Measurements from ENCODE around the gene ARHGAP24.
A peak's percentile ranks its signal among the peaks of the same experiment; 100 is the strongest.
"Not testable (repeated sequence)": the region's sequence is repeated elsewhere in the genome, so short reads cannot be mapped to it uniquely, and the experiment has no call there.

ARHGAP24 gene

DNA sequence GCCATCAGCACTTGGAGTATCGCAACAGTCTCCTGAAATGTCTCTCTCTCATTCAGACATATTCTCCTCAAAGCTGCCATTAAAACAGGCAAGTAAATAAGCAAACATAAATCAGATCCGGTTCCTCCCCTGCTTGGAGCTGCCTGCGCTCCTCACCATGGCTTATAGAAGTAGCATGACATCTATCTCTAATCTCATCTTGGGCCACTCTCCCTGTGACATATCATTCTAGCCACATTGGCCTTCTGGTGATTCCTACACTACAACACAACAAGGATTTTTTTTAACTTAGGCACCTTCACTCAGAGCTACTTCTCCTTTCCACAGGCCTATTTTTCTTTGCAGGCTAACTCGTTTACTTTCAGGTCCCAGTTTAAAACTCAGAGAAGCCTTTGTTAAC lies 387.9 kb downstream of the ARHGAP24 start:
- DNase-seq (ENCODE audit: low read depth), result no peak

DNA sequence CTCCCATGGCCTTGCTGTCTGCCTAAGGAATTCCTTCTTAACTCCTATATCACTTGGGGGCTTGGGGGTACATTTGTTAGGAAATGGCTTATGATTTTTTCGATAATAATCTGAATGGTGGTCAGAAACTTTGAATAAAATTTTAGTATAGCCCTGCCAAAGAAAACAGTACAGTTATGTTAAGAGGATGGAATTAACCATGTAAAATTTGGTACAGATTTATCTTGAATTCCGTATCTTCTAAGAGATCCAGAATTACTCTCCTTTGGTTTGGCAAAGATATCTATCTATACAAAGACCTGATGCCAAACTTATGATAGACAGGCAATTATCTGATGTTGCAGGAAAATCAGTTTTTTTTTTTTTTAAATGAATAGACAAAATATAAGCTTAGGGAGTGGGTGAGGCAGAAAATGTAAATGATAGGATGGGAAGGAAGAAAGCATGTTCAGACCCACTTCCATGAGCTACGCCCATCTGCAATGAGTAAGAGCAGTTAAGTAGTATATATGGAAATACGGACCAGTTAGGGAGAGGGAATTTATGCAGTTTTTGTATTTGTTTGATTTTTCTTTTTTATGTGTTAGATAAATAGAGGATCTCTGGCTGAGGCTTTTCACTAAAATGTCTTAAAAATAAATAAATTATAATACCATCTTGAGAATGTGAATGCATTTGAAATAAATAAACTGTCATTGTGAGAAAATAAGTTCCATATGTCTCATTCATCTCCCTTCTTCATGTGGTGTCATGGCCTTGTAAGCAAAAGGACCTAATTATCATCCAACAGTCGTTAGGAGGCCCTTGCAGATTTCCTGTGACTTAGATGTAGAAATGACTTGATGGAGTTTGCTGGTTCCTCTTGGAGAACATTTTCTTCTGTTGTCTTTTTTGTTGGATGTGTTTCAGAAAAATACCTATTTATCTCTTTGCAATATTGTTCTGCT lies 389.6 kb downstream of the ARHGAP24 start:
- DNase-seq (ENCODE audit: low read depth), result peak; percentile 11

DNA sequence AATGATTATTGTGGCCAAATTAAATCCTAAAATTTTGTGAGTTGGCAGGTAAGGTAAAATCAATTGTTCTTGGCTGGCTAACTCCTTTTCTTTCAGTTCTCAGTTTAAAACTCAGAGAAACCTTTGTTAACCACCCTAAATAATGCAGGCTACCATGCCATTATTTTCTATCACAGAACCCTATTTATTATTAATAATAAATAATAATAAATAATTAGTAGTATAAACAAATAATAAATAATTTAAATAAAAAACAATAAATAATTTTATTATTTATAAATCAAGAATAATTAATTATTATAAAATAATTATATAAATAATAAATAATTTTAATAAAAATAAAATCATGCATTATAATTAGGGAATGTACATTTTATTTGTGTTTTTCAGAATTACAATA lies 390.3 kb downstream of the ARHGAP24 start:
- no peak for DNase-seq (ENCODE audit: low read depth)

DNA sequence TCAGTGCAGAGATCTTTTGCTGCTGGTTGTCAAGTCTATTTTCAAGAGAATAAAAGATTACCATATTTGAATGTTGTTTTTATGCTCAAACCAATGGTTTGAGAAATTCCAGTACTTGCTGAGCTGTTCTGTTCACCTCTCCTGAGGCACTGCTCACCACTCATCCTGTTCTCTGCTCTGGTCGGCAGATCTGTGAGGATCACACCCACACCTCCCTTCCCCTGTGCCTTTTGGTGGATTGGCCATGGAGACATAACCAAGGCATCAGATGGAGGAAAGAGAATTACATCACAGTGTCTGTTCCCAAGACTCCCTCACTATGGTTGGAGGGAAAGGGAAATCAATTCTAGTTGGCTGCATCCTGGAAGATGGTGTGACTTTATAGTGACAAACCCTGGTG lies 391.6 kb downstream of the ARHGAP24 start:
- DNase-seq (ENCODE audit: low read depth), result no peak

DNA sequence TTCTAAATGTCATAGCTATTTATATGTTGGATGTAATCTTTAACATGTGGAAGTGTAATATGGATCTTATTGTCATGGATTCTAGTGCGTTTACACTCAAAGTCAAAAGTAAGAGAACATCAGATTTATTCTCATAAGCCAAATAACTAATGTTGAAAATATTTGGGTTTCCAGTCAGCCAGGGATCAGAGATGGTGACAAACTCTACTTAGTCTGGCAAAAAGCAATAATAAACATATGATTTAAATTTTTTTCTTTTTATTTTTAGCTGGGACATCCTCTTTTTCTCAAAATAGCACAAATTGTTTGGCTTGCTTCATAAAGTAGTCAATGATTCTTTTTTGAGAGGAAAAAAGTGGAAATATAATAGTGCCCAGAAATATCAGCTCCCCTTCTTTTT lies 392.3 kb downstream of the ARHGAP24 start:
- DNase-seq (ENCODE audit: low read depth), result no peak

DNA sequence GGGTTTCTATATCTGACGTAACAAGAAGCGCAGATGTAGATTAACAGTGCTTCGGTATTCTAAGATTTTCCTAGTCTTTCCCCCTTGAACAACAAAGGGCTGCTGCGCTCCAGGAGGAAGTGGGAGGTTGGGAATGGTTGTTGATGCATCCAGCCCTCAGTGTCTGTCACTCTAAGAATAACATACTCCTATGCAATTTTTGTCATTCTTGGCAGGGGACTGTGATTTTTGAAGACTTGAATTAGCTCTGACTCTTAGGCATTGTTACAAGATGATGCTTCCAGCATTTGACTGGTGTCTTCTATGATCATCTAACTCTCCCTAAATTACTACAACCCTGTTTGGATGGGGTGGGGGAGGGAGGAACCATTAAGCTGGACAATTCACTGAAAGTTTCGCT lies 394.2 kb downstream of the ARHGAP24 start:
- DNase-seq (ENCODE audit: low read depth), result no peak

DNA sequence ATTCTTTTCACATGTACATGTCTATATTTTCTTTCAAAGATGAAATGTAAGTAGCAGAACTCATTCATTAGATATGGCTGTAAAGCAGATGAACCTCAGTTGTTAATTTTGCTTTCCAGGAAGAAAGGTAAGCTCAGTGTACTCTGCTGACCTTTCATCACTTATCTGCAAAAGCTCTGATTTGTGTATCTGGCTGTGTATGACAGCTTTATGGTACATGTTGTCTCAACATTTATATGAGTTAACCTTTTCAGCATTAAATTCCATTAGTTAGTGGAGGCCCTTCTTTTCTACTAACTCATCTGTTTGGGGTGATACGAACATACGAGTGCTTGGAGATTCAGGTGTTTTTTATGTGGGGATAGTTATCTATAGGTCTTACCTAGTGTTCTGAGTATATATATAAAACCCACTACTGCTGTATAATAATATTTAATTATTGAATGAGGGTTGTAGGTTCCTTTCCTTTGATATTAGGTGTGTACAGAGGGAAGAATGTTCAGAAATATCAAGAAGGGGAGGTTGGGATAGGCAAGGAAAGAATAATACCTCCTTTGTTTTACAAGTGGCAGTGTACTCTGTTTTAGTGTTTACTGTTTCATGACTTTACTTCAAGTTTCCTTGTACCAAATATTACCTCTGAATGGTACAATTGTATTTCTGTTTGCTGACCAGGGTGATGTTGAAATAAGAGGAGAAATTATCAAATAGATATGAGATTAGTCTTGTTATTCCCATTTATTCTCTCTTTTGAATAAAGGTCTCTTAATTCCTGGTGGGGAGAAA lies 395.5 kb downstream of the ARHGAP24 start:
- no peak for DNase-seq (ENCODE audit: low read depth)

DNA sequence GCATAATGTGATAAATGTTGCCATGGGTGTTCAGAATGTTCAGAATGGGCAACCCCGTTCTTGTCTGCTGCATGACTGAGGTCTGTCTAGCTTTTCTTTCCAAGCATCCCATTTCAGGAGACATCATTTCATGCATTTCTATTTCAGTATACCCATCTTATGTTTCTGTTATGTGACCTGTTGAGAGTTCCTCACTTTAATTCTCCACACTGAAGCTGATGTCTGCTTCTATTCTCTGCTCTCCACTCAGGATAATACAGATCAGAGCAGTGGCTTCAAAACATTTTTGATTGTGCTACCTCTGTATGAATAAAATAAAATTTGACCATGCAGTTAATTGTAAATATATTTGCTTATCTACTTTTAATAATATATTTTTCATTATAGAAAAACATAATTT lies 398.6 kb downstream of the ARHGAP24 start:
- DNase-seq (ENCODE audit: low read depth), result no peak

DNA sequence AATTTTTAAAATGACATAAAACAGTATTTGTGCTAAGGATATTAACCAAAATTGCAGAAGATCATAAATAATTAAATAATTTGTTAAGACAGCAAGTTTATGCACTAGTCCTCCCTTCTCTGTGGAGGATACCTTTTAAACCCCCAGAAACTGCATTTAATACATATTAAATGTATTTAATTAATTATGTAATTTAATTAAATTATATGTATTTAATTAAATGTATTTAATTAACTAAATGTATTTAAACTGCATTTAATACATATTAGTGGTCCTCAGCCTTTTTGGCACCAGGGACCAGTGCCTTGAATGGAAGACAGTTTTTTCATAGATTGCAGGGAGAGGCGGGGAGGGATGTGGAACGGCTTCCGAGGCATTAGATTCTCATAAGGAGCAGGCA lies 404.6 kb downstream of the ARHGAP24 start:
- no peak for DNase-seq (ENCODE audit: low read depth)

DNA sequence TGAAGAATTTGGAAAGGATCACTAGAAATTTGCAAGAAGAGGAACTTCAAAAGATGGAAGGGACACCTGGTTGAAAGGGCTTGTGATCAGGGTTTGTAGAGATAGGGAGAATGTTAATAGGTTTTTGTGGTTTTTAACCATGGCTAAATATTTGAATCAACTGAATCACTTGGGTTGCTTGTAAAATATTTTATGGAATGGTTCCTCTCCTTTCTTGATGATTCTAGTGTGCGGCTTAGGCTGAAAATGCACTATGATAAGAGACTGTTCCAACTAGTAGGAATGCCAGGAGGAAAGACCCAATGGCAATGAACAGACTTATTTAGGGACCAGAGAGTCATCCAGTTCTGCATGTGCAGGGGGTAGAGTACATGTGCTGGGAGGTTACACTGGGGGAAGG lies 408.2 kb downstream of the ARHGAP24 start:
- no peak for DNase-seq (ENCODE audit: low read depth)

DNA sequence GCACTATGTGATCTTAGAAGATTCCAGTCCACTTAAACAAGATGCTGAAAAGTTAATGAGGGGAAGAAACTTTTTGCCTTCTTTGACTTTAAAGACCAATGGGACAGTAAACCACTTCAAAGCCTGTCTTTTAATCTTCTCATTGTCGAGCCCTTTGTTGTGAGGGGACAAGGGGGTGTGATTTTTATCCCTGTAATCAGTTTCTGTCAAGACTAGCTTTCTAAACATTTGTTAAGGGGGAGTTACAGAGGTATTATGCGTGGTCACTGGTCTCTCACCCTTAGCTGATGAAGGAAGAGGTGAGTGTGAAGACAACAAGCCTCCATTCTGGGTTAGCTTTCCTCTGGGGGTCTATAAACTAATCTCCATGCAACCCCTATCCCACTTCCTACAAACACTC lies 409.3 kb downstream of the ARHGAP24 start:
- no peak for DNase-seq (ENCODE audit: low read depth)

DNA sequence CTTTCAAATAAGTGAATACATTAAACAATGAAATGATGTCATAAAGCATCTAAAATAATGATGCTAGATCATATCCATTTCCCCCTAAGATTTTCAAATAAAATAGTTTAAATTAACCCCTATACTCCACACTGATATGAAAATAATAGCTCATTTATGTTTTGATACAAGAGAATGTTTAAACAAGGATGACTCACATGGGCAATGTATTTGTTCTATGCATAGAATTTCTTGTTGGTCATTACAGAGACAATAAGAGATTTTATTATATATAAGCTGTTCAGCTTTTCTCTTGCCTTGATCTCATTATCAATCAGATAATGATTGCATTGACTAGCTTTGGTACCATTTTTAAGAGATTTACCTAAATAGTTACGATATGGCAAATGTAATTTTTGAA lies 411.7 kb downstream of the ARHGAP24 start:
- DNase-seq (ENCODE audit: low read depth), result peak; percentile 28

DNA sequence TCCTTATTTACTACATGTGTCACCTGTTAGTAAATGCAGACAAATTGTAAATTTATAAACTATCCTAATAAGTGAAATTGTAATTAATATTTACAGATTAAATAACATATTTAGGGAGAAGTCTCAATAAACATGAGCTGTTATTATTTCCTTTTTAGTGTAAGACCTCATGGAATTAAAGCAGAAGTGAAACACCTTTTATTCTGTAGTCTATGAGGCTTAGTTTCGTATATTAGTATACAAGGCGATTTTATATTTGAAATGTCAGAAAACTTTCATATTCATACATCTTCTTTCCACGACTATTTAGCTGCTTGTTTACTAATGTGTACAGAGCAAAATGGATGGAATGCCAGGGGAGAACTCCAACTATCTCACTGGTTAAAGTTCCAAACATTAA lies 414.4 kb downstream of the ARHGAP24 start:
- no peak for DNase-seq (ENCODE audit: low read depth)

DNA sequence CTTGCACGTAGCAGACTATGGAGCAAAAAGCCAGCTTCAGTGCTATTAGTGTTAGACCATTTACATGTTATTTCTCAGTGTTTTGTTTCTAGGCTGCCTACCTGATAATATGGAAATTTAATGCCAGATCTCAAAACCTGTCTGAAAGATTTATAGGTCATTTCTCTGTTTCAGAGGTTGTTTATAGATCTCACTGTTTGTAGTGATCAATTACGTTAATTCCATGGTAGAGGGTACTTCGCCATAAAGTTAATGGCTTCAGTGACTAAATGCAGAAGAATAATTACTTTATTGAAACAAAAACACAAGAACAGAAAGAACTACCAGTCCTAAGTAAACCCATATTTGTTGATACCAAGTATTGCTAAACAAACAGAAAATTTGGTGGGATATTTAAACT lies 420.8 kb downstream of the ARHGAP24 start:
- DNase-seq (ENCODE audit: low read depth), result no peak

DNA sequence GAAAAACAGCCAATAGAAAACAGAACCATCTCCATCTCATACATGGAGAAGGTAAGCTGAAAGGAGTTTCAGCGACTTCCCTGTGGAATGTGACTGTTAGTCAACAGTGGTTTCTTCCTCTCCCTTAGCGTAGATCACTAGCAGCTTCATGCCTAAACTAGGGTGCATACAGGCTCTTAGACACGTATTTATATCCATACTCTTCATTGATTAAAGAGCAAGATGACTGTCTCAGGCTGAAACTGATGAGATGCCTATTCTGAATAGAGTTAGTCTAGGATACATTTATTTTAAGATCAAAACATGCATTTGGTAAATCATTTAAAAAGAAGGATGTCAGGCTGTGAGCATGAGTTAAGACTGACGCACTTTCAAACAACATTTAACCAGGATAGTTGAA lies 423.3 kb downstream of the ARHGAP24 start:
- no peak for DNase-seq (ENCODE audit: low read depth)

DNA sequence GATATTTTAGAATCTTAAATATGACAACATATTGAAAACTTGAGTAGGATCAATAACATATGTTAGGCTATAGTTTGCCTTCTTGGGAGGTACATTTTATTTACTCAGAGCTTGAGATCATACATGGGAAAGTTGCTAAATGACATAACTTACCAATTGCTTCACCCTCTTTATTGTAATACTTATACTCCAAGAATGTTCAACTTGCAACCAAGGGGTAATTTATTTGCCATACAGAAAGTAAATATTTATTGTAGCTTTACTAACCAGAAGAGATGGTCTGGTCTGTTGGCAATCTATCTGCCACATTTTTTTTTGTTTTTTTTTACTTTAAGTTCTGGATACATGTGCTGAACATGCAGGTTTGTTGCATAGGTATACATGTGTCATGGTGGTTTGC lies 426.6 kb downstream of the ARHGAP24 start:
- DNase-seq (ENCODE audit: low read depth), result no peak

DNA sequence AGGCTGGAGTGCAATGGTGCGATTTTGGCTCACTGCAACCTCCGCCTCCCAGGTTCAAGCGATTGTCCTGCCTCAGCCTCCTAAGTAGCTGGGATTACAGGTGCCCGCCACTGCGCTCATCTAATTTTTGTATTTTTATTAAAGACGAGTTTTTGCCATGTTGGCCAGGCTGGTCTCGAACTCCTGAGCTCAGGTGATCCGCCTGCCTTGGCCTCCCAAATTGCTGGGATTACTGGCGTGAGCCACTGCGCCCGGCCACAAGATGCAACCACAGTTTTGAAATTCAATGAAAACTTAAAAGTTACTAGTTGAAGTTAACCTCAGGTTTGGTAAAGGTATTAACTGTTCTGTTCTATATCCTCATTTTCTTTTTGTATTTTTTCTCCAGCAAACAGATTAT lies 427.7 kb downstream of the ARHGAP24 start:
- not testable (repeated sequence) for DNase-seq (ENCODE audit: low read depth)

DNA sequence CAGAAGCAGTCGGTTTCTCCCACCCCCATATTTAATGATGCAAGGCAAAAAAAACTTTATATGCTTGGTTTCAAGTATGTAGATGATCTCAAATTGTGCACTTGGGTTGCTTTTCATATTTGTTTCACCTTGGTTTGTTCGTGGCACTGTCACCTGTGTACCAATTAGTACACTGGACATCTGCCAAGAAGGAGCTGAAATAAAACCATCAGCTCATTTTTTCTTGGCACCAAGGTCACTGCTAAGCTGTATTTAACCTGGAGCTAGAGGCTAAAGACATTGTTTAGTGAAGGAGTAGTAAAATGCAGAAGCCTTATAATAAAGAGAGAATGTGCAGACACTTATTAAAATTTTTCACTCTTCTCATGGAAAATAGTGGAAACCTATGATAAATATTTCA lies 430.8 kb downstream of the ARHGAP24 start:
- DNase-seq (ENCODE audit: low read depth), result no peak

DNA sequence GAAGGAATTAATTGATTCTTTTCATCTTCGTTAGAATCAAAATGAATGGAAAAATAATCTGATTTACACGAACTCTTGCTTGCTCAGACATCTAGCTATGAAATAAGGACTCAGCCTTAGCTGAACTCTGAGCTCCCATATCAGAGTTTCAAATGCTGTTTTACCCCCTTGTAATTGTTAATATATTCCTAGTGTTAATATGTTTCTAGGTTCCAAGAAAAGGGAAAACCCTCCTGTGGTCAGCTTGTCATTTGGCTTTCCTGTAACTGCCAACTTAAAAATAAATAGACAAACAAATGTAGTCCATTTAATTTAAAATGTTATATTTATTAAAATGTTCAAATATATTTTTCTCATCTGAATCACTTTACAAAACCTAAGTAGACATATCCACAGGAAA lies 432.1 kb downstream of the ARHGAP24 start:
- DNase-seq (ENCODE audit: low read depth), result no peak

DNA sequence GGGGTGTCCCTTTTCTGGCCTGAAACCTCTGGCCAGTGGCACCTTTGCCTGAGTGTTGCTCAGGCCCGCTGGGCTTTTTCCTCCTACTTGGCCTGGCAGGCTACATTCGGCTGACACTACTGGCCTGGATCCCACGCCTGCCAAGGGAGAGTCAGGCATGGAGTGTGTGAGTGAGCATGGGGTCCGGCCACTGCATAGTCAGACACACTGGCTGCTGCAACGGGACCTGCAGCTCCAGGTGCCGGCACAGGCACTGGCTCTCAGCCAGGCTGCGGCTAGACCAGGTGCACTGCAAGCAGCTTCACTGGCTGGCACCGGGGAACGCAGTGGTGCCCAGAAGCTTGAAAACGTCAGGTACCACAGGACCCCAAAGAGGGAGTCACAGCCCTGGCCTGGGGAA lies 434.9 kb downstream of the ARHGAP24 start:
- no peak for DNase-seq (ENCODE audit: low read depth)

DNA sequence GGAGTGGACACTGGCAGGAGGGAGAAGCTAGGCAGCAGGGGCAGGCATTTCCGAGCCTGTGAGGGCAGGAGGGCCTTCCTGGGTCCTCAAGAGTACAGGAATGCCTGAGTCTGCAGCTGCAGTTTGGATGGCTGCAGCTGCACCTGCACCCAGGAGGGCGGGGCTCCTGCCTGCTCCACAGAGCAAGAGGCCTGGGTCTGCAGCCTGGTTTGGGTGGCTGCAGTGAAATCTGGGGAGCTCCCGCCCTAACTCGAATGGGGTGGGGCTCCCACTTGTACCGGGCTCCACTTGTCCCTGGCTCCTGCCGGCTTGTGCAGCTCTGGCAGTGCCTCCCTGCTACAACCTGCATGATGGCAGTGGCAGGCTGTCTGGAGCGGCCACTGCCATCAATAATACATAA lies 436.0 kb downstream of the ARHGAP24 start:
- DNase-seq (ENCODE audit: low read depth), result no peak

DNA sequence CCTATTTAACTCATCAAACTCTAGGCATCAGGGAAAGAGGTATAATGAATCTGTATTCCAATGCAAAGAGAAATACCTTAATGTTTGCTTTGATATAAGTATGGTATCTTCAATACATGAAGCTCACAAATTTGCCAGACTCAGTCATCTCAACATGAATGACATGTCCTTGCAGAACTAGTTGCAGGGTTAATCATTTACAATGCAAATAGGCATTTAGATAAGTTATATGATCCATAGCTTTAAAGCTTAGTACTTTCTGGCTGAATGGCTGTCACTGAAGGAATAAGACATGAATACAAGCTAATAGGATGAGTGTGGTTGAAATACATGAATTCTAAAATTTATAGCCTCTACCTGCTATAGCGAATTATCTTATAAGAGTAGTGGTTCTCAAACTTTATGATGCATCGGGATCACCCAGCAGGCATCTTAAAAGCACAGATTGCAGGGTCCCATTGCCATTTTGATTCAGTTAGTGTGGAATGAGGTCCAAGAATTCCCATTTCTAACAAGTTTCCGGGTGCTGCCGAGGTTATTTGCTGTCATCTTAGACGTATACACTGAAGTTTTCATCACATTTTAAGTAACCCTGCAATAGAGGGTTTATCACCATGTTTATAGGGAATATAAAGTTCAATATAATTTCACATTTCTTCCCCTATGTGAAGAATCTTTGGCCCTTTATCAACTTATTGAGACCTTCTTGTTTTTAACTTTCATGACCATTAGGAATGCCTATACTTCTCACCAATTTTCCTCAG lies 439.2 kb downstream of the ARHGAP24 start:
- no peak for DNase-seq (ENCODE audit: low read depth)

DNA sequence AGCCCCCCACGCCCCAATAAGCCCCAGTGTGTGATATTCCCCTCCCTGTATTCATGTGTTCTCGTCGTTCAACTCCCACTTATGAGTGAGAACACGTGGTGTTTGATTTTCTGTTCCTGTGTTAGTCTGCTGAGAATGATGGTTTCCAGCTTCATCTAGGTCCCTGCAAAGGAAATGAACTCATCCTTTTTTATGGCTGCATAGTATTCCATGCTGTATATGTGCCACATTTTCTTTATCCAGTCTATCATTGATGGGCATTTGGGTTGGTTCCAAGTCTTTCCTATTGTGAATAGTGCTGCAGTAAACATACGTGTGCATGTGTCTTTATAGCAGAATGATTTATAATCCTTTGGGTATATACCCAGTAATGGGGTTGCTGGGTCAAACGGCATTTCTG lies 440.6 kb downstream of the ARHGAP24 start:
- DNase-seq (ENCODE audit: low read depth), result not testable (repeated sequence)

Measured in ELR (cell line).